K562 (cell line): ENCODE measurements around the gene LRP2BP. TPM values are rescaled to one million over a fixed set of nuclear protein-coding genes. Genes with fewer than 3 reads are reported as not detected.
"Not testable (repeated sequence)": the region's sequence is repeated elsewhere in the genome, so short reads cannot be mapped to it uniquely, and the experiment has no call there.

ENCODE experiments used
- ATAC-seq: fragments of 200-7000 bp; cut with Tn5 transposase; 3 replicates; pipeline ENCODE4 v1.9.1; 2020; ENCODE audit warnings: moderate library complexity
- BruUV-seq: library from RNA; stranded (reverse); fragments of 400-500 nt; replicated peaks from 2 replicates; lab custom pipeline; 2021; lab: Mats Ljungman, UMichigan
- CTCF ChIA-PET: fragments of 300-600 bp; formaldehyde crosslinking; extraction: SDS; loops from one replicate; lab custom pipeline; 2021; ENCODE audit warnings: low intra/inter-chr PET ratio; lab: Yijun Ruan, JAX
- POLR2A ChIA-PET: fragments of 300-600, 350-650 bp; sonication (Branson Sonifier 250); formaldehyde crosslinking; extraction: SDS; loops from one replicate; lab custom pipeline; 2021; ENCODE audit warnings: antibody characterized with exemption, inconsistent platforms; lab: Yijun Ruan, JAX
- DNase-seq, 4 experiments: peaks; one replicate each; pipeline versions ENCODE4 v3.0.0 to v3.0.0-alpha.2; 2011 to 2018; ENCODE audit warnings: low spot score in 3 of 4, mixed read lengths in 3 of 4; ENCODE audit errors: extremely low read depth in 1 of 4
- FAIRE-seq: peaks from 2 replicates; lab custom pipeline; 2011; peaks lifted over from hg19 to GRCh38; lab: Jason Lieb, UNC
- H2AFZ ChIP-seq: 2 replicates; pipeline ENCODE4 v1.6.0; 2011; ENCODE audit warnings: low read depth, low read length, control low read depth, inconsistent platforms
- H3K27ac ChIP-seq: fragments of 200-600 bp; 3 replicates; pipeline ENCODE4 v1.8.0; 2011; ENCODE audit warnings: low read depth, mild to moderate bottlenecking, control low read depth, inconsistent platforms, low read length, moderate library complexity, mixed read lengths; ENCODE audit errors: extremely low read depth
- H3K27me3 ChIP-seq, 2 experiments: fragments of 300-600 bp in 1 of 2; 2 replicates in 1 of 2; 3 replicates in 1 of 2; pipeline versions ENCODE4 v1.6.0 to v1.8.0; 2011; ENCODE audit warnings: inconsistent platforms in 2 of 2, low read length in 2 of 2, mild to moderate bottlenecking in 1 of 2, mixed read lengths in 1 of 2, moderate library complexity in 1 of 2; ENCODE audit not compliant: control insufficient read depth in 2 of 2, insufficient read depth in 2 of 2
- H3K36me3 ChIP-seq: fragments of 300-600 bp; 3 replicates; pipeline ENCODE4 v1.8.0; 2011; ENCODE audit warnings: mild to moderate bottlenecking, low read length, inconsistent platforms; ENCODE audit not compliant: control insufficient read depth, insufficient read depth
- H3K4me1 ChIP-seq, 2 experiments: fragments of 200-600 bp in 1 of 2; replicated peaks in 1 of 2; 2 replicates in 1 of 2; 3 replicates in 1 of 2; pipeline versions ENCODE4 v1.5.1 to v1.8.0; 2011; ENCODE audit warnings: inconsistent platforms in 2 of 2, low read length in 2 of 2, mild to moderate bottlenecking in 1 of 2, mixed read lengths in 1 of 2, moderate library complexity in 1 of 2; ENCODE audit not compliant: control insufficient read depth in 2 of 2, insufficient read depth in 2 of 2
- H3K4me2 ChIP-seq: 2 replicates; pipeline ENCODE4 v1.6.1; 2011; ENCODE audit warnings: low read length, control low read depth, inconsistent platforms, mixed read lengths; ENCODE audit not compliant: insufficient read depth
- H3K4me3 ChIP-seq: fragments of 200-600 bp; sonication (generic), shearing (Covaris generic); 2 replicates; pipeline ENCODE4 v1.5.1; 2016; ENCODE audit warnings: control low read depth, inconsistent platforms
- H3K79me2 ChIP-seq: fragments of 200-600 bp; 3 replicates; pipeline ENCODE4 v1.8.0; 2011; ENCODE audit warnings: low read length, inconsistent platforms; ENCODE audit not compliant: control insufficient read depth, insufficient read depth
- H3K9ac ChIP-seq, 2 experiments: 2 replicates each; pipeline versions ENCODE4 v1.6.0 to v1.6.1; 2011; ENCODE audit warnings: low read depth in 2 of 2, low read length in 2 of 2, control low read depth in 1 of 2, inconsistent platforms in 1 of 2, mild to moderate bottlenecking in 1 of 2, mixed read lengths in 1 of 2; ENCODE audit not compliant: insufficient read depth in 1 of 2
- H3K9me1 ChIP-seq: one replicate; pipeline ENCODE4 v1.6.0; 2011; ENCODE audit warnings: inconsistent platforms, mild to moderate bottlenecking, low read length, moderate library complexity; ENCODE audit not compliant: control insufficient read depth, insufficient read depth
- H3K9me3 ChIP-seq: replicated peaks from 2 replicates; pipeline ENCODE4 v1.5.1; 2011; ENCODE audit warnings: low read depth, low read length, inconsistent platforms; ENCODE audit not compliant: control insufficient read depth, insufficient read depth
- H4K20me1 ChIP-seq: replicated peaks from 2 replicates; pipeline ENCODE4 v1.6.1; 2011; ENCODE audit warnings: low read length, inconsistent platforms, mixed read lengths; ENCODE audit not compliant: control insufficient read depth, insufficient read depth
- BCL6 ChIP-seq: fragments of 250-450 bp; sonication (Bioruptor Pico); IDR thresholded peaks from 2 replicates; pipeline ENCODE4 v1.4.0; 2020
- BRCA1 ChIP-seq, 2 experiments: fragments of 450-650 bp in 1 of 2; sonication (generic) in 1 of 2; formaldehyde crosslinking in 1 of 2; IDR thresholded peaks; 2 replicates each; pipeline versions ENCODE4 v1.5.0 to v1.6.1; 2017 to 2020; ENCODE audit warnings: mild to moderate bottlenecking in 1 of 2, missing genetic modification reagents in 1 of 2
- CBFA2T2 ChIP-seq: fragments of 450-650 bp; conservative IDR thresholded peaks from 2 replicates; pipeline ENCODE4 v1.6.1; 2017; ENCODE audit warnings: mild to moderate bottlenecking
- MAFG ChIP-seq: fragments of 450-650 bp; conservative IDR thresholded peaks from 2 replicates; pipeline ENCODE4 v1.6.1; 2016; ENCODE audit warnings: missing genetic modification characterization, missing compliant biosample characterization
- POU5F1 ChIP-seq: fragments of 150-350 bp; IDR thresholded peaks from 2 replicates; pipeline ENCODE4 v1.6.1; 2014; ENCODE audit warnings: borderline replicate concordance, low read length, low read depth, mild to moderate bottlenecking; ENCODE audit not compliant: partially characterized antibody
- PYGO2 ChIP-seq: fragments of 450-650 bp; IDR thresholded peaks from 2 replicates; pipeline ENCODE4 v1.6.1; 2016; ENCODE audit warnings: mild to moderate bottlenecking, missing genetic modification characterization, moderate library complexity, missing compliant biosample characterization
- RBM14 ChIP-seq: fragments of 200-400 bp; formaldehyde crosslinking; IDR thresholded peaks from 2 replicates; pipeline ENCODE4 v1.6.1; 2018; ENCODE audit warnings: low read depth, mild to moderate bottlenecking, low read length, moderate library complexity, borderline replicate concordance; ENCODE audit not compliant: insufficient read depth
- SMARCA4 ChIP-seq: fragments of 450-650 bp; IDR thresholded peaks from 2 replicates; pipeline ENCODE4 v1.6.1; 2016
- ZBTB7A ChIP-seq: IDR thresholded peaks from 2 replicates; pipeline ENCODE4 v1.6.1; 2011; ENCODE audit warnings: low read depth, mild to moderate bottlenecking, low read length, moderate library complexity, borderline replicate concordance; ENCODE audit not compliant: control insufficient read depth
- ZNF133 ChIP-seq: fragments of 250-450 bp; sonication (Bioruptor Pico); IDR thresholded peaks from 2 replicates; pipeline ENCODE4 v1.4.0; 2020; ENCODE audit warnings: mild to moderate bottlenecking
- ZNF143 ChIP-seq: sonication (generic); formaldehyde crosslinking; IDR thresholded peaks from 2 replicates; pipeline ENCODE4 v1.9.0; 2022; ENCODE audit warnings: mild to moderate bottlenecking, missing genetic modification reagents
- ZNF165 ChIP-seq: fragments of 250-450 bp; sonication (Bioruptor Pico); IDR thresholded peaks from 2 replicates; pipeline ENCODE4 v1.4.0; 2020; ENCODE audit warnings: borderline replicate concordance
- ZNF175 ChIP-seq: fragments of 200-800 bp; sonication (Bioruptor generic); IDR thresholded peaks from 2 replicates; pipeline ENCODE4 v1.6.1; 2016; ENCODE audit warnings: low read depth, mild to moderate bottlenecking, missing genetic modification characterization, missing compliant biosample characterization
- ZNF584 ChIP-seq: fragments of 200-800 bp; sonication (Bioruptor generic); IDR thresholded peaks from 2 replicates; pipeline ENCODE4 v1.6.1; 2016; ENCODE audit warnings: low read depth, mild to moderate bottlenecking, missing genetic modification characterization, missing compliant biosample characterization
- WGBS: fragments of 100-300 bp; shearing (Covaris generic); methylation state at CpG from one replicate; pipeline ENCODE4 v1.1.6; 2016; ENCODE audit warnings: low coverage, mixed read lengths; ENCODE audit not compliant: insufficient coverage; ENCODE audit errors: missing lambda C conversion rate; 5-methylcytosine and 5-hydroxymethylcytosine counted together
- in situ Hi-C: fragments of 300-500 bp; cut with MboI; formaldehyde crosslinking; loops from 4 replicates; pipeline ENCODE4 v1.15.0; 2018; ENCODE audit warnings: inconsistent platforms, mixed read lengths
- intact Hi-C: fragments of 100-400 bp; cut with micrococcal nuclease; formaldehyde crosslinking; loops from 2 replicates; pipeline ENCODE4 v1.14.2; 2022
- polyA plus RNA-seq, 8 experiments: library from polyadenylated mRNA; depleted of rRNA in 4 of 8; stranded (reverse) in 5 of 8; unstranded in 3 of 8; fragments of >200 nt; fragmentation: Nextera tagmentation in 2 of 8; fragmentation: Illumina TruSeq in 1 of 8; extraction: Ambion mirVana in 2 of 8; extraction: Trizol in 1 of 8; gene quantifications; 2 replicates each; pipeline versions ENCODE4 v1.2.1 to v1.2.3, GENCODE V29; 2011 to 2014; ENCODE audit warnings: inconsistent platforms in 1 of 8, missing spikeins in 1 of 8
- total RNA-seq, 7 experiments: library from RNA; depleted of rRNA in 6 of 7; stranded (reverse); fragments of >200 nt in 6 of 7; fragmentation: Illumina TruSeq in 2 of 7; extraction: Trizol in 2 of 7; gene quantifications; 2 replicates each; pipeline versions ENCODE4 v1.2.1 to v1.2.3, GENCODE V29; 2011 to 2021; ENCODE audit warnings: low replicate concordance in 1 of 7
- TF ChIP-seq, protein P1 (sequence below): sonication (generic); formaldehyde crosslinking; IDR thresholded peaks from 2 replicates; pipeline ENCODE4 v1.8.0; 2023; ENCODE audit warnings: mild to moderate bottlenecking, missing genetic modification reagents
- TF ChIP-seq, protein P2 (sequence below): sonication (generic); formaldehyde crosslinking; IDR thresholded peaks from 2 replicates; pipeline ENCODE4 v1.9.0; 2022; ENCODE audit warnings: mild to moderate bottlenecking, missing genetic modification reagents

LRP2BP gene
- total and polyA plus RNA-seq, 9 of the 15 experiments (the other 6 are each of a cell fraction or from before 2014, with no cell fraction given): 0.42 to 2.1 (median 0.62) TPM

DNA sequence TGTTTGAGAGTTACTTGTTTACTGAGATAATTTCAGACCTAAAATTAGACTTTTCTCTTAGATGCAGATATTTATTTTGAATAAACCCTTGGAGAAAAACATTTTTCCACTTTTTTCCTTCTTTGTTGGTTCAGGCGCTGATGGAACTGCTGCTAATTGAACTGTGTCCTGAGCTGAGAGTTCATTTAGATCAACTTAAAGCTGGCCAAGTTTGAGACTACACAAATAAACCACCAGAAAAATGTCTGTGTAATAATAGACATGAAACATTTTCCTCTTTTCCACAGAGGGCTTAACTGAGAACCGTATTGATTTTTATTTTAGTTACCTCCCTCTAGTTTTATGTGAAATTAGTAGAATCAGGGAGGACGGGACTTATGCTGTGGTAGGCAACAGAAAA, 32.5 kb downstream of the LRP2BP start:
- Histone ChIP-seq H3K9ac (no peak overlapping the region), H4K20me1 (no peaks in the 10 kb centered on the region), H3K9me1 (no peaks in the 10 kb centered on the region), H3K27me3 (no peaks in the 10 kb centered on the region), H3K4me1 (peaks cover 8 to 22% of the 10 kb centered on the region in 2 experiments), H3K4me2 (no peak overlapping the region), H3K79me2 (no peaks in the 10 kb centered on the region), H2AFZ (no peak overlapping the region), H3K9me3 (no peaks in the 10 kb centered on the region), H3K36me3 (no peaks in the 10 kb centered on the region; the same call in 2 of the 3 replicates), H3K27ac (no peak overlapping the region), H3K4me3 (no peak overlapping the region)
- ChIA-PET CTCF (no interaction called here), POLR2A (no interaction called here)
- TF ChIP-seq ZNF175 (CRISPR knock-in tag) (no peak), RBM14 (no peak), SMARCA4 (no peak), ZNF133 (CRISPR knock-in tag) (no peak), ZBTB7A (no peak), ZNF584 (CRISPR knock-in tag) (no peak), CBFA2T2 (no peak), PYGO2 (tag) (no peak), ZNF143 (CRISPR knock-in tag) (no peak), ZNF165 (no peak), POU5F1 (no peak), BRCA1 (IDR thresholded peaks at IDR 0.05) (no peak), BRCA1 (CRISPR knock-in tag; IDR thresholded peaks at IDR 0.05) (no peak), BCL6 (CRISPR knock-in tag) (no peak), MAFG (tag) (no peak)
- TF ChIP-seq, protein P1, sequence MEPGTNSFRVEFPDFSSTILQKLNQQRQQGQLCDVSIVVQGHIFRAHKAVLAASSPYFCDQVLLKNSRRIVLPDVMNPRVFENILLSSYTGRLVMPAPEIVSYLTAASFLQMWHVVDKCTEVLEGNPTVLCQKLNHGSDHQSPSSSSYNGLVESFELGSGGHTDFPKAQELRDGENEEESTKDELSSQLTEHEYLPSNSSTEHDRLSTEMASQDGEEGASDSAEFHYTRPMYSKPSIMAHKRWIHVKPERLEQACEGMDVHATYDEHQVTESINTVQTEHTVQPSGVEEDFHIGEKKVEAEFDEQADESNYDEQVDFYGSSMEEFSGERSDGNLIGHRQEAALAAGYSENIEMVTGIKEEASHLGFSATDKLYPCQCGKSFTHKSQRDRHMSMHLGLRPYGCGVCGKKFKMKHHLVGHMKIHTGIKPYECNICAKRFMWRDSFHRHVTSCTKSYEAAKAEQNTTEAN: no peak
- TF ChIP-seq, protein P2, sequence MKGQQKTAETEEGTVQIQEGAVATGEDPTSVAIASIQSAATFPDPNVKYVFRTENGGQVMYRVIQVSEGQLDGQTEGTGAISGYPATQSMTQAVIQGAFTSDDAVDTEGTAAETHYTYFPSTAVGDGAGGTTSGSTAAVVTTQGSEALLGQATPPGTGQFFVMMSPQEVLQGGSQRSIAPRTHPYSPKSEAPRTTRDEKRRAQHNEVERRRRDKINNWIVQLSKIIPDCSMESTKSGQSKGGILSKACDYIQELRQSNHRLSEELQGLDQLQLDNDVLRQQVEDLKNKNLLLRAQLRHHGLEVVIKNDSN (CRISPR knock-in tag): no peak
- no peak for FAIRE-seq
- no peak for DNase-seq
- 85% methylated on average over 3 of the region's 3 CpGs for WGBS
- intact Hi-C loops: no loop called here
- in situ Hi-C loops: no loop called here
- no TSS peak for BruUV-seq
- ATAC-seq: no peak

DNA sequence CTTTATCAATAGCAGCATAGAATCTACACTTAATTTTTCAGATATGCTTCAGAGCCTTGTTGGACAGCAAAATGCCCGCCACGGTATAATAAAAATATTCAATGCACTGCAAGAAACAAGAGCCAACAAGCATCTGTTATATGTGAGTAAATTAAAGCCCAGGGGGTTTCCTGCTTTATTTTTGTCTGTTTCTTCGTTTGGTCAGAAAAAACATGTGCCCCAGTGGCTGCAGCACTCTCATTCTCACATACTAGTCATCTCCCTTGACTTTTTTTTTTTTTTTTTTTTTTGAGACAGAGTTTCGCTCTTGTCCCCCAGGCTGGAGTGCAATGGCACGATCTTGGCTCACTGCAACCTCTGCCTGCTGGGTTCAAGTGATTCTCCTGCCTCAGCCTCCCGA, 33.2 kb downstream of the LRP2BP start:
- in situ Hi-C loops, FAIRE-seq, H3K36me3 ChIP-seq, H3K9ac ChIP-seq, H2AFZ ChIP-seq, intact Hi-C loops, H3K27ac ChIP-seq, H3K4me3 ChIP-seq, H3K79me2 ChIP-seq, H3K9me3 ChIP-seq, H3K27me3 ChIP-seq, ATAC-seq, DNase-seq, POLR2A ChIA-PET, BruUV-seq, H3K4me2 ChIP-seq, CTCF ChIA-PET, H4K20me1 ChIP-seq, H3K9me1 ChIP-seq: not testable (repeated sequence)
- 84% methylated on average over 6 of the region's 6 CpGs for WGBS
- H3K4me1 ChIP-seq: peaks cover 8 to 28% of the 10 kb centered on the region in 2 experiments
